Measurements from ENCODE around the gene ZBTB7A.
A peak's percentile ranks its signal among the peaks of the same experiment; 100 is the strongest.

The ZBTB7A gene

DNA sequence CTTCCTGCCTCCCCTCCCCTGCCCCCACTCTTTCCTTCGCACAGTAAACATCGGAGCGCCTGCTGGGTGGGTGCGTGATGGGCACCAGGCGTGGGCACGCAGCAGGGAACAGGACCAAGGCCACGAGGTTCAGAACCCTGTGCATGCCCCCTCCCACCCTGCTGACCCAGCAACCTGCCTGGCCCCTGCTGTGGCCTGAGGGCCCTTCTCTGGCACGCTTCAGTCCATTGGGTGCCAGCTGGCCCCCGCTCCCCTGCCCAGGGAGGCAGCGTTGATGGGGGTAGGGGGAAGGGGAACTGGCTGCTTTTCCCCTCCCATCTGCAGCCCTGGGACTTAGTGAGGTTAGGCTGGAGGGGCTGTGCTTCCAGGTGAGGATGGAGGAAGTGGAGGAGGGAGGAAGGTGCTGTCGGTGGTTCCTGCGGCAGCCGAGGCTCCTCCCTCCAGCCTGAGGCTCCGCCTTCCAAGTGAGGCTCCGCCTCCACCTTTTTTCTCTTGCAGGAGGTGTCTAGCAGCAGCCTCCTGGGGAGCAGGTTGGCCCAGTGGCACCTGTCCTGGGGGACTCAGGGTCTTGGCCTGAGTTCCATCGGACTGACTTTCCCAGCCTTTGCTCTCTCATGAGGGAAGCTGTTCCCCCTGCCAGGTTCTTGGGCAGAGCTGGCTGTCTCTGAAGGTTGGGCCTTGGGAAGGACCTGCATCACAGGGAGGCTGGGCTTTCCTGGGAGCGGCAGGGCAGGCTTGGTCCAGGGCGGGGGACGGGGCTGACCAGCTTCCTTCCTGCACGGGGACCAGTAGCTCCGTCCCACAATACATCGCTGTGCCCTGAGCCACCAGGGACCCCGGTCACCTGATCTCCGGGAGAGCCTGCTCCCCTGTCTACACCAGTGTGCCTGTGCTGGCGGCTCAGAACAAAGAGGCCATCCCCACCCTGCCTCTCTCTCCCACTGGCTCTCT is 51.9 kb downstream of the ZBTB7A start:
- no peak overlapping the region for H3K4me3 ChIP-seq (replicated peaks; ENCODE audit: insufficient read depth, low read length)
- TF ChIP-seq POLR2AphosphoS5 (IDR thresholded peaks at IDR 0.05; ENCODE audit: low read depth) (no peak), CTCF (IDR thresholded peaks at IDR 0.05; ENCODE audit: insufficient read depth, low read length) (no peak), GABPA (IDR thresholded peaks at IDR 0.05; ENCODE audit: low read depth) (no peak), SPI1 (IDR thresholded peaks at IDR 0.05; ENCODE audit: borderline replicate concordance, low read depth) (no peak)
- TF ChIP-seq, protein P1, sequence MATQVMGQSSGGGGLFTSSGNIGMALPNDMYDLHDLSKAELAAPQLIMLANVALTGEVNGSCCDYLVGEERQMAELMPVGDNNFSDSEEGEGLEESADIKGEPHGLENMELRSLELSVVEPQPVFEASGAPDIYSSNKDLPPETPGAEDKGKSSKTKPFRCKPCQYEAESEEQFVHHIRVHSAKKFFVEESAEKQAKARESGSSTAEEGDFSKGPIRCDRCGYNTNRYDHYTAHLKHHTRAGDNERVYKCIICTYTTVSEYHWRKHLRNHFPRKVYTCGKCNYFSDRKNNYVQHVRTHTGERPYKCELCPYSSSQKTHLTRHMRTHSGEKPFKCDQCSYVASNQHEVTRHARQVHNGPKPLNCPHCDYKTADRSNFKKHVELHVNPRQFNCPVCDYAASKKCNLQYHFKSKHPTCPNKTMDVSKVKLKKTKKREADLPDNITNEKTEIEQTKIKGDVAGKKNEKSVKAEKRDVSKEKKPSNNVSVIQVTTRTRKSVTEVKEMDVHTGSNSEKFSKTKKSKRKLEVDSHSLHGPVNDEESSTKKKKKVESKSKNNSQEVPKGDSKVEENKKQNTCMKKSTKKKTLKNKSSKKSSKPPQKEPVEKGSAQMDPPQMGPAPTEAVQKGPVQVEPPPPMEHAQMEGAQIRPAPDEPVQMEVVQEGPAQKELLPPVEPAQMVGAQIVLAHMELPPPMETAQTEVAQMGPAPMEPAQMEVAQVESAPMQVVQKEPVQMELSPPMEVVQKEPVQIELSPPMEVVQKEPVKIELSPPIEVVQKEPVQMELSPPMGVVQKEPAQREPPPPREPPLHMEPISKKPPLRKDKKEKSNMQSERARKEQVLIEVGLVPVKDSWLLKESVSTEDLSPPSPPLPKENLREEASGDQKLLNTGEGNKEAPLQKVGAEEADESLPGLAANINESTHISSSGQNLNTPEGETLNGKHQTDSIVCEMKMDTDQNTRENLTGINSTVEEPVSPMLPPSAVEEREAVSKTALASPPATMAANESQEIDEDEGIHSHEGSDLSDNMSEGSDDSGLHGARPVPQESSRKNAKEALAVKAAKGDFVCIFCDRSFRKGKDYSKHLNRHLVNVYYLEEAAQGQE (IDR thresholded peaks at IDR 0.05; ENCODE audit: insufficient replicate concordance, low read depth) = no peak
- peak in 1 of 2 experiments; percentile 22 for DNase-seq (ENCODE audit: low read depth in 1 of 2, low spot score in 1 of 2)

DNA sequence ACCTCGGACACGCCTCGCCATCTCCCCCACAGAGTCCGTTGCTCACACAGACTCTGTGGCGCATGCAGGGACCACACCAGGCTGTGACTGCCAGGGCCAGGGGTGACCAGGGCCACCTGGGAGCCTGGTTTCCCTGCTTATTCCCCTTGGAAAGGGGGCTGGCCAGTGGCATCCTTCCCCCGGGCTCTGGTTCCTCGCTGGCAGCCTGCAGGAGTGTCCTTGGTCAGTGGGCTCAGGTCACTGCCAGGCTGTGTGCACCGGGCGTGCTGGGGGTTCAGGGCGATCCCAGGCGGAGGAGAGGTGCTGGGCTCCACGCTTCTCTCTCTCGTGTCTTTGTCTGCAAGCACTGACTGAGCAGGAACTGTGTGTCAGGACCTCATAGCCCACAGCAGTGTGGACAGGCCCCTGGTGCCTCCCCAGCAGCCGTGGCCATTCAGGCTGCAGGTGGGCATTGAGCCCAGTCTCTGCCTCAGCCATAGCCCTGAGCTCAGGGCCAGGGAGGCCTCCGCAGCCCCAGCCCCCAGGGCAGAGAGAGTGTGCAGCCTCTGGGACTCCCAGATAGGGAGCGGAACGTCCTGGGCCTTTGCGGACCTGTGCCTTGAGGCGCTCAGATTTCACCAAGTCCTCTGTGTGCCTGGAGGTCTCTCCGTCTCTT is 52.7 kb downstream of the ZBTB7A start:
- TF ChIP-seq GABPA (IDR thresholded peaks at IDR 0.05; ENCODE audit: low read depth) = no peak
- no peak for TF ChIP-seq POLR2AphosphoS5 (IDR thresholded peaks at IDR 0.05; ENCODE audit: low read depth)
- TF ChIP-seq CTCF (IDR thresholded peaks at IDR 0.05; ENCODE audit: insufficient read depth, low read length) = no peak
- TF ChIP-seq SPI1 (IDR thresholded peaks at IDR 0.05; ENCODE audit: borderline replicate concordance, low read depth) = no peak
- TF ChIP-seq, protein P1 (IDR thresholded peaks at IDR 0.05; ENCODE audit: insufficient replicate concordance, low read depth) = no peak
- Histone ChIP-seq H3K27ac (replicated peaks) (no peak overlapping the region), H3K4me3 (replicated peaks; ENCODE audit: insufficient read depth, low read length) (no peak overlapping the region), H3K27me3 (ENCODE audit: insufficient read depth, poor library complexity, severe bottlenecking) (no peaks in the 10 kb centered on the region)
- DNase-seq (ENCODE audit: low read depth in 1 of 2, low spot score in 1 of 2) = no peak

More for the DNA sequence above, 51.9 kb downstream of the ZBTB7A start:
- Histone ChIP-seq H3K27me3 (ENCODE audit: insufficient read depth, poor library complexity, severe bottlenecking) (no peaks in the 10 kb centered on the region), H3K27ac (replicated peaks) (no peak overlapping the region)

- TF ChIP-seq CTCF (IDR thresholded peaks at IDR 0.05; ENCODE audit: insufficient read depth, low read length) (no peak), SPI1 (IDR thresholded peaks at IDR 0.05; ENCODE audit: borderline replicate concordance, low read depth) (no peak), GABPA (IDR thresholded peaks at IDR 0.05; ENCODE audit: low read depth) (no peak), POLR2AphosphoS5 (IDR thresholded peaks at IDR 0.05; ENCODE audit: low read depth) (no peak)
- TF ChIP-seq, protein P1 (IDR thresholded peaks at IDR 0.05; ENCODE audit: insufficient replicate concordance, low read depth) = no peak
Measured at GRCh38 chr19:4012975-4013634, 53.6 kb downstream of the ZBTB7A start.

More at GRCh38 chr19:4012975-4013634, 53.6 kb downstream of the ZBTB7A start:
- Histone ChIP-seq H3K27me3 (ENCODE audit: insufficient read depth, poor library complexity, severe bottlenecking) (no peaks in the 10 kb centered on the region), H3K4me3 (replicated peaks; ENCODE audit: insufficient read depth, low read length) (no peak overlapping the region), H3K27ac (replicated peaks) (no peak overlapping the region)
- DNase-seq (ENCODE audit: low read depth in 1 of 2, low spot score in 1 of 2) = no peak

All from HL-60 (cell line).